Lung (tissue), 12 donors: ENCODE results near the gene RABGAP1L. TPM values are rescaled to one million over a fixed set of nuclear protein-coding genes. Genes with fewer than 3 reads are reported as not detected.
A peak's percentile ranks its signal among the peaks of the same experiment; 100 is the strongest.

Source experiments
- ATAC-seq: fragments of 200-7000 bp; cut with Tn5 transposase; one replicate; pipeline ENCODE4 v1.9.1; 2020; ENCODE audit warnings: moderate number of reproducible peaks; ENCODE audit not compliant: insufficient read depth, low FRiP score
- DNase-seq, 3 donors: peaks; one replicate each; pipeline ENCODE4 v3.0.0-alpha.2; 2013 to 2017
- H3K27ac ChIP-seq, 2 donors: one replicate each; pipeline ENCODE4 v1.5.1; 2013; ENCODE audit warnings: mild to moderate bottlenecking in 2 of 2, moderate library complexity in 2 of 2, control low read depth in 1 of 2, inconsistent platforms in 1 of 2, low read depth in 1 of 2, low read length in 1 of 2
- H3K27me3 ChIP-seq, 3 donors: one replicate each; pipeline ENCODE4 v1.5.1; 2013; ENCODE audit warnings: low read length in 2 of 3; ENCODE audit not compliant: control insufficient read depth in 3 of 3, insufficient read depth in 3 of 3
- H3K36me3 ChIP-seq, 4 donors: one replicate each; pipeline ENCODE4 v1.5.1; 2013; ENCODE audit warnings: low read length in 4 of 4, mild to moderate bottlenecking in 1 of 4, moderate library complexity in 1 of 4; ENCODE audit not compliant: control insufficient read depth in 4 of 4, insufficient read depth in 4 of 4
- H3K4me1 ChIP-seq, 5 donors: one replicate each; pipeline ENCODE4 v1.5.1; 2013; ENCODE audit warnings: low read length in 5 of 5, mild to moderate bottlenecking in 2 of 5, moderate library complexity in 1 of 5; ENCODE audit not compliant: control insufficient read depth in 5 of 5, insufficient read depth in 5 of 5
- H3K4me3 ChIP-seq: one replicate; pipeline ENCODE4 v1.5.1; 2013; ENCODE audit warnings: mild to moderate bottlenecking, control low read depth, moderate library complexity
- H3K9ac ChIP-seq, 2 donors: one replicate each; pipeline ENCODE4 v1.5.1; 2013; ENCODE audit warnings: low read length in 2 of 2, control low read depth in 1 of 2; ENCODE audit not compliant: insufficient read depth in 1 of 2
- H3K9me3 ChIP-seq, 4 donors: one replicate each; pipeline ENCODE4 v1.5.1; 2013; ENCODE audit warnings: low read length in 3 of 4, mild to moderate bottlenecking in 1 of 4, moderate library complexity in 1 of 4; ENCODE audit not compliant: control insufficient read depth in 4 of 4, insufficient read depth in 3 of 4
- CTCF ChIP-seq: IDR thresholded peaks from 2 replicates; pipeline ENCODE4 v1.5.1; 2012; ENCODE audit warnings: mild to moderate bottlenecking; ENCODE audit errors: control extremely low read depth, extremely low read depth
- WGBS, 2 donors: extraction: QIAGEN DNeasy Blood & Tissue Kit; methylation state at CpG; one replicate each; pipeline ENCODE4 v1.1.7; 2013; 5-methylcytosine and 5-hydroxymethylcytosine counted together
- polyA plus RNA-seq, 2 donors: library from polyadenylated mRNA; stranded (reverse); fragments of 200-250 nt; gene quantifications; one replicate each; pipeline ENCODE4 v1.2.1, GENCODE V29; 2013
- total RNA-seq, 2 donors: library from RNA; depleted of rRNA in 1 of 2; stranded (reverse); fragments of >200 nt in 1 of 2; gene quantifications; one replicate each; pipeline ENCODE4 v1.2.1, GENCODE V29; 2014 to 2021
- donor health status: control.
- donor health status: control.
- donor health status: Bipolar disorder and iron deficiency.
- donor health status: healthy.
- donor health status: DM: yes; HTN: yes; CAD: no.

RABGAP1L gene
- total and polyA plus RNA-seq, 4 donors: 16.0 to 123 (median 44.5) TPM

- no peak for ATAC-seq
Observed at GRCh38 chr1:174874331-174875053, 715.2 kb downstream of the RABGAP1L start.

GRCh38 chr1:174875306-174875705, 716.0 kb downstream of the RABGAP1L start:
- WGBS, 2 donors: 53 to 67% methylated on average over 4 of the region's 4 CpGs
- peaks cover 0 to 28% (median 3%) of the 10 kb centered on the region in 5 donors for H3K4me1 ChIP-seq
- H3K9me3 ChIP-seq: no peaks in the 10 kb centered on the region
- TF ChIP-seq CTCF: no peak
- peak overlapping the region; percentile 26 to 56 for H3K9ac ChIP-seq
- no peaks in the 10 kb centered on the region for H3K27me3 ChIP-seq
- H3K4me3 ChIP-seq: no peak overlapping the region
- H3K36me3 ChIP-seq: peaks cover 0 to 3% (median 0%) of the 10 kb centered on the region in 4 donors
- DNase-seq (peak; percentile 44 to 66 (median 54)), ATAC-seq (no peak)
- no peak overlapping the region for H3K27ac ChIP-seq

More at GRCh38 chr1:174874331-174875053, 715.2 kb downstream of the RABGAP1L start:
- Histone ChIP-seq H3K36me3 (peaks cover 0 to 3% (median 0%) of the 10 kb centered on the region in 4 donors), H3K4me1 (peaks cover 0 to 28% (median 3%) of the 10 kb centered on the region in 5 donors), H3K27ac (no peak overlapping the region), H3K27me3 (no peaks in the 10 kb centered on the region), H3K4me3 (no peak overlapping the region), H3K9ac (peak overlapping the region in 1 of 2 donors; percentile 47), H3K9me3 (no peaks in the 10 kb centered on the region)
- peak in 2 of 3 donors; percentile 29 to 36 for DNase-seq
- WGBS, 2 donors: 21 to 25% methylated on average over 11 of the region's 11 CpGs
- TF ChIP-seq CTCF: no peak

GRCh38 chr1:174877208-174877673, 717.9 kb downstream of the RABGAP1L start:
- WGBS, 2 donors: 27 to 70% methylated on average over 4 of the region's 4 CpGs
- Histone ChIP-seq H3K9ac (peak overlapping the region in 1 of 2 donors; percentile 59), H3K4me1 (peaks cover 0 to 28% (median 3%) of the 10 kb centered on the region in 5 donors), H3K36me3 (peaks cover 0 to 3% (median 0%) of the 10 kb centered on the region in 4 donors), H3K4me3 (peak overlapping the region; percentile 41), H3K9me3 (no peaks in the 10 kb centered on the region), H3K27ac (peak overlapping the region in 1 of 2 donors; percentile 73), H3K27me3 (no peaks in the 10 kb centered on the region)
- ATAC-seq (no peak), DNase-seq (peak in 2 of 3 donors; percentile 23 to 28)
- TF ChIP-seq CTCF: no peak
